GM12878 (cell line): ENCODE measurements around the gene SLC39A11.
"Not testable (repeated sequence)": the region's sequence is repeated elsewhere in the genome, so short reads cannot be mapped to it uniquely, and the experiment has no call there.

Source experiments
- CEBPB ChIP-seq, 2 experiments: fragments of 150-350 bp in 1 of 2; IDR thresholded peaks; 2 replicates each; pipeline ENCODE4 v1.6.1; 2012 to 2014; ENCODE audit warnings: low read depth in 2 of 2, low read length in 2 of 2, borderline replicate concordance in 1 of 2, inconsistent platforms in 1 of 2
- CTCF ChIP-seq, 3 experiments: IDR thresholded peaks in 2 of 3; conservative IDR thresholded peaks in 1 of 3; 2 replicates each; pipeline ENCODE4 v1.5.1; 2011; ENCODE audit warnings: low read depth in 3 of 3, low read length in 3 of 3, mild to moderate bottlenecking in 3 of 3, control low read depth in 2 of 3, moderate library complexity in 2 of 3, inconsistent platforms in 1 of 3, mixed read lengths in 1 of 3; ENCODE audit not compliant: control insufficient read depth in 2 of 3, insufficient read depth in 1 of 3; ENCODE audit errors: extremely low read depth in 1 of 3
- EZH2 ChIP-seq: IDR thresholded peaks from 2 replicates; pipeline ENCODE4 v1.6.1; 2012; ENCODE audit warnings: low read depth, mild to moderate bottlenecking, control low read depth, inconsistent platforms, low read length, borderline replicate concordance; ENCODE audit not compliant: control insufficient read depth
- FOXM1 ChIP-seq: IDR thresholded peaks from 2 replicates; pipeline ENCODE4 v1.6.1; 2012; ENCODE audit warnings: low read depth, mild to moderate bottlenecking, inconsistent platforms, low read length, moderate library complexity
- MTA3 ChIP-seq: IDR thresholded peaks from 2 replicates; pipeline ENCODE4 v1.6.1; 2012; ENCODE audit warnings: low read length, inconsistent platforms, borderline replicate concordance
- NFIC ChIP-seq: IDR thresholded peaks from 2 replicates; pipeline ENCODE4 v1.6.1; 2012; ENCODE audit warnings: low read depth, mild to moderate bottlenecking, inconsistent platforms, low read length, moderate library complexity
- NR2C2 ChIP-seq: IDR thresholded peaks from 2 replicates; pipeline ENCODE4 v1.6.1; 2011; ENCODE audit warnings: borderline replicate concordance, low read depth; ENCODE audit not compliant: control insufficient read depth, insufficient read length
- POLR2AphosphoS5 ChIP-seq: IDR thresholded peaks from 2 replicates; pipeline ENCODE4 v1.6.1; 2011; ENCODE audit warnings: mild to moderate bottlenecking, low read length, inconsistent platforms
- RFX5 ChIP-seq: IDR thresholded peaks from 2 replicates; pipeline ENCODE4 v1.6.1; 2011; ENCODE audit warnings: low read depth, low read length, improper control_type of control experiment
- SMARCA5 ChIP-seq: fragments of 450-650 bp; IDR thresholded peaks from 2 replicates; pipeline ENCODE4 v1.6.1; 2017; ENCODE audit warnings: mild to moderate bottlenecking
- TAF1 ChIP-seq: IDR thresholded peaks from 2 replicates; pipeline ENCODE4 v1.6.1; 2011; ENCODE audit warnings: mild to moderate bottlenecking, low read depth, low read length, borderline replicate concordance
- ZNF274 ChIP-seq: IDR thresholded peaks from one replicate; pipeline ENCODE4 v1.8.0; 2011; ENCODE audit not compliant: insufficient read length, insufficient read depth

GRCh38 chr17:73097973-73098765, 5.7 kb upstream of the SLC39A11 start:
- not testable (repeated sequence) for TF ChIP-seq CTCF (IDR thresholded peaks at IDR 0.05 in 2 of 3, conservative IDR thresholded peaks at IDR 0.05 in 1 of 3; ENCODE audit: control insufficient read depth in 2 of 3, extremely low read depth in 1 of 3, insufficient read depth in 1 of 3, low read depth in 3 of 3, low read length in 3 of 3); NFIC; FOXM1; CEBPB (IDR thresholded peaks at IDR 0.05; ENCODE audit: borderline replicate concordance in 1 of 2, low read depth in 2 of 2, low read length in 2 of 2); POLR2AphosphoS5; EZH2; SMARCA5; ZNF274; MTA3; RFX5; TAF1; NR2C2
